Stomach (tissue), 4 donors: Measurements from ENCODE around the gene DOCK2.
"Not testable (repeated sequence)": the region's sequence is repeated elsewhere in the genome, so short reads cannot be mapped to it uniquely, and the experiment has no call there.

Experiments
- POLR2A ChIP-seq, 4 donors: fragments of 450-650 bp; IDR thresholded peaks; one replicate each; pipeline ENCODE4 v1.6.1; 2016; ENCODE audit warnings: antibody characterized with exemption in 4 of 4, control low read depth in 2 of 4, mild to moderate bottlenecking in 1 of 4, moderate library complexity in 1 of 4
- TF ChIP-seq, protein P1 (sequence below), 7 experiments: fragments of 450-650 bp in 4 of 7; fragments of 200-600 bp in 3 of 7; sonication (generic) in 3 of 7; IDR thresholded peaks; one replicate each; pipeline ENCODE4 v1.5.1; 2016 to 2019; ENCODE audit warnings: antibody characterized with exemption in 7 of 7, control low read depth in 2 of 7, mild to moderate bottlenecking in 1 of 7

DNA sequence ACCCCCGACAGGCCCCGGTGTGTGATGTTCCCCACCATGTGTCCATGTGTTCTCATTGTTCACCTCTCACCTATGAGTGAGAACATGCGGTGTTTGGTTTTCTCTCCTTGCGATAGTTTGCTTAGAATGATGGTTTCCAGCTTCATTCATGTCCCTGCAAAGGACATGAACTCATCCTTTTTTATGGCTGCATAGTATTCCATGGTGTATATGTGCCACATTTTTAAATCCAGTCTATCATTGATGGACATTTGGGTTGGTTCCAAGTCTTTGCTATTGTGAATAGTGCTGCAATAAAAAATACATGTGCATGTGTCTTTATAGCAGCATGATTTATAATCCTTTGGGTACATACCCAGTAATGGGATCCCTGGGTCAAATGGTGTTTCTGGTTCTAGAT, 88.6 kb downstream of the DOCK2 start:
- not testable (repeated sequence) for TF ChIP-seq POLR2A (IDR thresholded peaks at IDR 0.05)
- TF ChIP-seq, protein P1, sequence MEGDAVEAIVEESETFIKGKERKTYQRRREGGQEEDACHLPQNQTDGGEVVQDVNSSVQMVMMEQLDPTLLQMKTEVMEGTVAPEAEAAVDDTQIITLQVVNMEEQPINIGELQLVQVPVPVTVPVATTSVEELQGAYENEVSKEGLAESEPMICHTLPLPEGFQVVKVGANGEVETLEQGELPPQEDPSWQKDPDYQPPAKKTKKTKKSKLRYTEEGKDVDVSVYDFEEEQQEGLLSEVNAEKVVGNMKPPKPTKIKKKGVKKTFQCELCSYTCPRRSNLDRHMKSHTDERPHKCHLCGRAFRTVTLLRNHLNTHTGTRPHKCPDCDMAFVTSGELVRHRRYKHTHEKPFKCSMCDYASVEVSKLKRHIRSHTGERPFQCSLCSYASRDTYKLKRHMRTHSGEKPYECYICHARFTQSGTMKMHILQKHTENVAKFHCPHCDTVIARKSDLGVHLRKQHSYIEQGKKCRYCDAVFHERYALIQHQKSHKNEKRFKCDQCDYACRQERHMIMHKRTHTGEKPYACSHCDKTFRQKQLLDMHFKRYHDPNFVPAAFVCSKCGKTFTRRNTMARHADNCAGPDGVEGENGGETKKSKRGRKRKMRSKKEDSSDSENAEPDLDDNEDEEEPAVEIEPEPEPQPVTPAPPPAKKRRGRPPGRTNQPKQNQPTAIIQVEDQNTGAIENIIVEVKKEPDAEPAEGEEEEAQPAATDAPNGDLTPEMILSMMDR (IDR thresholded peaks at IDR 0.05): not testable (repeated sequence)
